ENCODE measurements around the gene SANBR. TPM values are rescaled to one million over a fixed set of nuclear protein-coding genes. Genes with fewer than 3 reads are reported as not detected.

SANBR gene
- total and polyA plus RNA-seq, 2 of the 13 experiments (the other 11 are each of a cell fraction or from before 2014, with no cell fraction given): 9.8 to 20.9 TPM

DNA sequence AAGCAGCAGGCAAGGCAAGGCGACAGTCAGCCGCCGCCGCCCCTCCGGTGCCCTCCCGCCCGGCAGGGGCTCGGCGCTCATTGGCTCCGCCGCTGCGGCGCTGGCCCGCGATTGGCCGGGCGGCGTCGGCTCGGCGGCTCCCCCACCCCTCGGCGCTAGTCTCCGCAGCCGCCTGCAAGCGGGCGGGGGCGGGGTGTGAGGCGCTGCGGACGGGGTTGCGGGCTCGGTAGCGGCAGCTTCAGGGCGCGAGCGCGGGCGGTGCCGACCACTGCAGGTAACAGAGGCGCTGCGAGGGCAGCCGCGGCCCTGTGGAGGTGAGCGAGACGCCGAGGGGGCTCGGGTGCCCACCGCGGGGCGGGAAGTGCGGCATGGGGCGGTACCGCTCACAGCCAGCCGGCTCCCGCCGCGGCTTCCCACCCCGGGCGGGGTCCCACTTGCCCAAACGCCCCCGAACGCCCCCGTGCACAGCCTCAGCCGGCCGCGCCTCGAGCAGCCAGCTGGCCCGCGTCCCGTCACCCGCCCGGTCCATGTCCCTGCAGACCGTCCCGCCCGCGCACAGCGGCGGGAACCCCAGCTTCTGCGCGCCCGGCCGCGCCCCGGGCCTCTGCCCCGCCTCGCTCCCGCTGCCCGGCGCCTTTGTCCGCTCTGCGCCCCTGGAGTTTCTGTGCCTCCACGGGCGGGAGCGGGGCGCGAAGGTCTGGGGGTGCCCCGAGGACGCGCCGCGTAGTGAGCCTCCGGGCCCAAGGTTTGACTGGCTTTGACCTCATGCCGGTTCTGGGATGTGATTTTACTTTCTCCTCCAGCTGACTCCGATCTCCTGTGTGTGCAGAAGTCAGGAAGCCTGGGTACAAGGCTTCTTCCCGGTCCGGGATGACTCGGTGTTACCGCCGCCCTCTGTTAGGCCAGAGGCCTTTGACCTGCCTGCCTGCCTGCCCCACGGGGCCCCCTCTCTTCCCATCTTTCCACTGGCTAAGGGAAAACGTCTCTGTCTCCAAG lies at the start of gene SANBR (continued):
- TF ChIP-seq REST (IDR thresholded peaks at IDR 0.05; ENCODE audit: borderline replicate concordance in 1 of 2, low read depth in 1 of 2, low read length in 2 of 2): 0 out of 4 replicates have a peak, but pooled peaks of 1 of the 2 experiments have one; percentile 8
- TF ChIP-seq TBX3 (IDR thresholded peaks at IDR 0.05; ENCODE audit: borderline replicate concordance): no peak
- TF ChIP-seq, protein P1, sequence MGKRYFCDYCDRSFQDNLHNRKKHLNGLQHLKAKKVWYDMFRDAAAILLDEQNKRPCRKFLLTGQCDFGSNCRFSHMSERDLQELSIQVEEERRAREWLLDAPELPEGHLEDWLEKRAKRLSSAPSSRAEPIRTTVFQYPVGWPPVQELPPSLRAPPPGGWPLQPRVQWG (CRISPR knock-in tag; IDR thresholded peaks at IDR 0.05; ENCODE audit: borderline replicate concordance, low read depth): no peak
- peak; percentile 51; the same call in 1 of the 2 replicates for TF ChIP-seq PRMT3 (CRISPR knock-in tag; IDR thresholded peaks at IDR 0.05; ENCODE audit: borderline replicate concordance, low read depth)
- 0 out of 2 replicates have a peak, but pooled peaks have one; percentile 67 for TF ChIP-seq PAX8 (CRISPR knock-in tag; IDR thresholded peaks at IDR 0.05; ENCODE audit: borderline replicate concordance)
- TF ChIP-seq, protein P2, sequence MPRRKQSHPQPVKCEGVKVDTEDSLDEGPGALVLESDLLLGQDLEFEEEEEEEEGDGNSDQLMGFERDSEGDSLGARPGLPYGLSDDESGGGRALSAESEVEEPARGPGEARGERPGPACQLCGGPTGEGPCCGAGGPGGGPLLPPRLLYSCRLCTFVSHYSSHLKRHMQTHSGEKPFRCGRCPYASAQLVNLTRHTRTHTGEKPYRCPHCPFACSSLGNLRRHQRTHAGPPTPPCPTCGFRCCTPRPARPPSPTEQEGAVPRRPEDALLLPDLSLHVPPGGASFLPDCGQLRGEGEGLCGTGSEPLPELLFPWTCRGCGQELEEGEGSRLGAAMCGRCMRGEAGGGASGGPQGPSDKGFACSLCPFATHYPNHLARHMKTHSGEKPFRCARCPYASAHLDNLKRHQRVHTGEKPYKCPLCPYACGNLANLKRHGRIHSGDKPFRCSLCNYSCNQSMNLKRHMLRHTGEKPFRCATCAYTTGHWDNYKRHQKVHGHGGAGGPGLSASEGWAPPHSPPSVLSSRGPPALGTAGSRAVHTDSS (CRISPR knock-in tag; conservative IDR thresholded peaks at IDR 0.05): no peak
- TF ChIP-seq ZNF101 (CRISPR knock-in tag; IDR thresholded peaks at IDR 0.05; ENCODE audit: borderline replicate concordance, low read depth): no peak
- TF ChIP-seq SP4 (CRISPR knock-in tag; IDR thresholded peaks at IDR 0.05): peak; percentile 70
- peak; percentile 75 for TF ChIP-seq HNRNPLL (IDR thresholded peaks at IDR 0.05; ENCODE audit: low read depth, low read length, poor library complexity, severe bottlenecking)
- TF ChIP-seq CHCHD3 (CRISPR knock-in tag; IDR thresholded peaks at IDR 0.05): no peak
- 0 out of 2 replicates have a peak, but pooled peaks have one; percentile 48 for TF ChIP-seq ZNF263 (CRISPR knock-in tag; IDR thresholded peaks at IDR 0.05)
- no peak for TF ChIP-seq WIZ (CRISPR knock-in tag; IDR thresholded peaks at IDR 0.05)
- TF ChIP-seq, protein P3, sequence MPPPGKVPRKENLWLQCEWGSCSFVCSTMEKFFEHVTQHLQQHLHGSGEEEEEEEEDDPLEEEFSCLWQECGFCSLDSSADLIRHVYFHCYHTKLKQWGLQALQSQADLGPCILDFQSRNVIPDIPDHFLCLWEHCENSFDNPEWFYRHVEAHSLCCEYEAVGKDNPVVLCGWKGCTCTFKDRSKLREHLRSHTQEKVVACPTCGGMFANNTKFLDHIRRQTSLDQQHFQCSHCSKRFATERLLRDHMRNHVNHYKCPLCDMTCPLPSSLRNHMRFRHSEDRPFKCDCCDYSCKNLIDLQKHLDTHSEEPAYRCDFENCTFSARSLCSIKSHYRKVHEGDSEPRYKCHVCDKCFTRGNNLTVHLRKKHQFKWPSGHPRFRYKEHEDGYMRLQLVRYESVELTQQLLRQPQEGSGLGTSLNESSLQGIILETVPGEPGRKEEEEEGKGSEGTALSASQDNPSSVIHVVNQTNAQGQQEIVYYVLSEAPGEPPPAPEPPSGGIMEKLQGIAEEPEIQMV (CRISPR knock-in tag; IDR thresholded peaks at IDR 0.05; ENCODE audit: low read depth): peak; percentile 100
- TF ChIP-seq ZMAT3 (CRISPR knock-in tag; conservative IDR thresholded peaks at IDR 0.05): peak; percentile 76; the same call in 1 of the 2 replicates
- peak; percentile 91; the same call in 1 of the 2 replicates for TF ChIP-seq GLI4 (CRISPR knock-in tag; IDR thresholded peaks at IDR 0.05; ENCODE audit: borderline replicate concordance)
- TF ChIP-seq ZNF280B (CRISPR knock-in tag; IDR thresholded peaks at IDR 0.05; ENCODE audit: borderline replicate concordance): peak; percentile 11; the same call in 1 of the 2 replicates
- peak; percentile 27 for TF ChIP-seq IKZF4 (CRISPR knock-in tag; IDR thresholded peaks at IDR 0.05; ENCODE audit: borderline replicate concordance, low read depth, not compliant biosample characterization)
